ENCODE data around the gene NKG7.

The NKG7 gene

DNA sequence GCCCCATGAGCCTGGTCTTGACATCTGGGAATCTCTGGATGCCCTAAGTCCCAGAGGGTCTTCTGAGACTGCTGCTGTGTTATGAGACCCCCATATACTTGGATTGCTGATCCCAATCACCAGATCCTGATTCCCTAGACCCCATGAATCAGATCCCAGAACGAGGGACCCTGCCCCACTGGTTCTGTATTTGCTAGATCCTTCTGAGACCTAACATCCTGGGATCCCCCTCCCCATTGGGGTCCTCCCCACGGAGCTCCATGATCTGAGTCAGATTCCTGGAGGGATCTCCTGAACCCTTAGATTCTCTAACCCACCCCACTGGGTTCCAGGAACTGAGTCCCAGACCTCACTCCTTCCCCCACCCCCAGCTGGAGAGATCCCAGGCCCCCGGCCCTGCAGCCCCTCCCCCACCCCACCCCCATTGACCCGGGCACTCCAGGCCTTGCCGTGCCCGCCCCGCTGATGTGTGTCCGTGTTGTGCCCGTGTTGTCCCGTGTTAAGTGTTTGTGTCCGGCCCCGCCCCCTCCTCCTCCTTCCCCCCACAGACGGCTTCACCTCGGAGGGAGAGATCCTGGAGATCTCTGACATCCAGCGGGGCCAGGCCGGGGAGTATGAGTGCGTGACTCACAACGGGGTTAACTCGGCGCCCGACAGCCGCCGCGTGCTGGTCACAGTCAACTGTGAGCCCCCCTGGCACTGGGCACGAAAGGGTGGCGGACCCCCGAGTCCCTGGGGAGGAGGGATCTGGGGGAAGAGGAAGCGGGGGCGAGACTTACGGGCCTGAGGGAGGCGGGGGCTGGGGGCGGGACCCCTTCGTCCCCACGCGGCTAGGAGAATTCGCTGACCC is 46.0 kb downstream of the NKG7 start:
- TF ChIP-seq, protein P1, sequence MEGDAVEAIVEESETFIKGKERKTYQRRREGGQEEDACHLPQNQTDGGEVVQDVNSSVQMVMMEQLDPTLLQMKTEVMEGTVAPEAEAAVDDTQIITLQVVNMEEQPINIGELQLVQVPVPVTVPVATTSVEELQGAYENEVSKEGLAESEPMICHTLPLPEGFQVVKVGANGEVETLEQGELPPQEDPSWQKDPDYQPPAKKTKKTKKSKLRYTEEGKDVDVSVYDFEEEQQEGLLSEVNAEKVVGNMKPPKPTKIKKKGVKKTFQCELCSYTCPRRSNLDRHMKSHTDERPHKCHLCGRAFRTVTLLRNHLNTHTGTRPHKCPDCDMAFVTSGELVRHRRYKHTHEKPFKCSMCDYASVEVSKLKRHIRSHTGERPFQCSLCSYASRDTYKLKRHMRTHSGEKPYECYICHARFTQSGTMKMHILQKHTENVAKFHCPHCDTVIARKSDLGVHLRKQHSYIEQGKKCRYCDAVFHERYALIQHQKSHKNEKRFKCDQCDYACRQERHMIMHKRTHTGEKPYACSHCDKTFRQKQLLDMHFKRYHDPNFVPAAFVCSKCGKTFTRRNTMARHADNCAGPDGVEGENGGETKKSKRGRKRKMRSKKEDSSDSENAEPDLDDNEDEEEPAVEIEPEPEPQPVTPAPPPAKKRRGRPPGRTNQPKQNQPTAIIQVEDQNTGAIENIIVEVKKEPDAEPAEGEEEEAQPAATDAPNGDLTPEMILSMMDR (IDR thresholded peaks at IDR 0.05; ENCODE audit: insufficient read depth, low read depth, low read length, missing control alignments), result no peak
- no peak overlapping the region for H3K4me3 ChIP-seq (ENCODE audit: low read depth, low read length)
- DNase-seq (ENCODE audit: low read depth), result no peak

DNA sequence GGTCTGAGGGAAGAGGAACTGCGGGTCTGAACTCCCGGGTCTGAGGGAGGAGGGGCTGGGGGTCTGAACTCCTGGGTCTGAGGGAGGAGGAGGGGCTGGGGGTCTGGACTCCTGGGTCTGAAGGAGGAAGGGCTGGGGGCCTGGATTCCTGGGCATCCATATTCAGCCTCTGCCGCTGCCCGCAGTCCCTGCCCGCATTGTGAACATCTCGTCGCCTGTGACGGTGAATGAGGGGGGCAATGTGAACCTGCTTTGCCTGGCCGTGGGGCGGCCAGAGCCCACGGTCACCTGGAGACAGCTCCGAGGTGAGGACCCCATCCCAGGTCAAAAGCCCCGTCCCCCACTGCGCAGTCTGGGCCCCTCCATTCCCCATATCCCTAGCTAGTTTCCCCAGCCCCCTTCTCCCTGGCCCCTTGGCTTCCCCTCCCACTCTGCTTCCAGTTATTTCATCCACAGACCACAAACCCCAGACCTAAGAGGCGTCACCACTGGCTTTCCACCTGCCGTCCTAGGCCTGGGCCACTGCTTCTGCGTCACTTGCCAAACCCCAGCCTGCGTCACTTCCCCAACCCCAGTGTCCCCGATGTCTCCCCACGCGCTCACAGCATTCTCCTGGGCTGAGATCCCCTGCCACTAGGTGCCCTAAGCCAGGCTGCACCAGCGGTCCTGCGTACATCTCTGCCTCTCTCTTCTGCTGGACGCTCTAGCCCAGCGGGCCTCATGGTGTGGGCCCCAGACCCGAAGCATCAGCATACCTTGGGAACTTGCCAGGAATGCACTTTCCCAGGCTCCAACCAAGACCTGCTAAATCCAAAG is 47.1 kb downstream of the NKG7 start:
- H3K4me3 ChIP-seq (ENCODE audit: low read depth, low read length), result no peak overlapping the region
- TF ChIP-seq, protein P1 (IDR thresholded peaks at IDR 0.05; ENCODE audit: insufficient read depth, low read depth, low read length, missing control alignments), result no peak
- no peak for DNase-seq (ENCODE audit: low read depth)

DNA sequence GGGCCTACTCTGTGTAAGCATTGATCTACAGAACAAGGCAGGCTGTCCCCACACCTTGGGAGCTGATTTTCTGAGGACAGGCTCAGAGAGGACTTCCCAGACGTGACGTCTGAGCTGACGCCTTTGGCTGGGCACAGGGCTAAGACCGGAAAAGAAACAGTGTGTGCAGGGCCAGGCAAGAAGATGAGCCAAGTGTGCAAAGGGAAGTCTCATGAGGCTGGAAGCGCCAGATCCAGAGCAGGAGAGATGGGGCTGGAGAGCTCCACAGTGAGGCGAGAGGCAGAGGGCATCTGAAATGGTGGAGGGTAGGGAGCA is 48.3 kb downstream of the NKG7 start:
- no peak overlapping the region for H3K4me3 ChIP-seq (ENCODE audit: low read depth, low read length)
- TF ChIP-seq, protein P1 (IDR thresholded peaks at IDR 0.05; ENCODE audit: insufficient read depth, low read depth, low read length, missing control alignments), result no peak
- DNase-seq (ENCODE audit: low read depth), result no peak

DNA sequence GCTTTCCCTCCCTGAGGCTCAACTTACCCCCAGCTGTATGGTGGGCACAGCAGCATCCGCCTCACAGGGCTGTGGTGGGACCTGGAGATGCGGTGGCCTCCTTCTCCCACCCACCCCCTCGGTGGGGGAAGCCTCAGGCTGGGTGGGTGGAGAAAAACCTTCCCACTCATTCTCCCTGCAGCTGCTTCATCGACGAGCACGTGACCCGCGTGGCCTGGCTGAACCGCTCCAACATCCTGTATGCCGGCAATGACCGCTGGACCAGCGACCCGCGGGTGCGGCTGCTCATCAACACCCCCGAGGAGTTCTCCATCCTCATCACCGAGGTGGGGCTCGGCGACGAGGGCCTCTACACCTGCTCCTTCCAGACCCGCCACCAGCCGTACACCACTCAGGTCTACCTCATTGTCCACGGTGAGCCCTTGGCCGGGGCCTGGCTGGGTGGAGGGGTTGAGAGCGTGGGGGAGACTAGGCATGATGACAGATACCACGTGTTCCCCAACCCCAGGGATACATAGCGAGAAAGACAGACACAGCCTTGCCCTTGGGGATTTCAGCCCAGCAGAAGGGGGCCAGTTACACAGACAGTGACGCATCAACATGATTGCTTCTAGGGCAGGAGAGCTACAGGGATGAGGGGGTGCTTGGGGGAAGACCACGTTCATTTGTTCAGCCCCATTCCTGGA is 48.8 kb downstream of the NKG7 start:
- no peak overlapping the region for H3K4me3 ChIP-seq (ENCODE audit: low read depth, low read length)
- TF ChIP-seq, protein P1 (IDR thresholded peaks at IDR 0.05; ENCODE audit: insufficient read depth, low read depth, low read length, missing control alignments), result no peak
- DNase-seq (ENCODE audit: low read depth), result no peak

GRCh38 chr19:51321799-51322198 is 50.7 kb downstream of the NKG7 start:
- no peak for DNase-seq (ENCODE audit: low read depth)
- no peak overlapping the region for H3K4me3 ChIP-seq (ENCODE audit: low read depth, low read length)
- TF ChIP-seq, protein P1 (IDR thresholded peaks at IDR 0.05; ENCODE audit: insufficient read depth, low read depth, low read length, missing control alignments), result no peak
